ENCODE results near the gene FLOT2. TPM values are rescaled to one million over a fixed set of nuclear protein-coding genes. Genes with fewer than 3 reads are reported as not detected.

FLOT2 gene
- total RNA-seq, 1 donor from 2014 or later = 74.1 TPM

- Mint-ChIP-seq H3K36me3 (ENCODE audit: low read depth) (no peaks in the 10 kb centered on the region), H3K27me3 (ENCODE audit: low read depth) (no peaks in the 10 kb centered on the region), H3K4me3 (ENCODE audit: unreplicated experiment) (no peak overlapping the region), H3K4me1 (ENCODE audit: low read depth) (peaks cover 26% of the 10 kb centered on the region), H3K27ac (ENCODE audit: unreplicated experiment) (no peak overlapping the region), H3K9me3 (ENCODE audit: low read depth) (no peaks in the 10 kb centered on the region)
- TF ChIP-seq CTCF (IDR thresholded peaks at IDR 0.05) = no peak
- DNase-seq (ENCODE audit: low spot score) = no peak
Measured at GRCh38 chr17:28900986-28901726, 3.6 kb upstream of the FLOT2 start.

GRCh38 chr17:28899212-28899815 lies 1.8 kb upstream of the FLOT2 start:
- Mint-ChIP-seq H3K27ac (ENCODE audit: unreplicated experiment) (no peak overlapping the region), H3K27me3 (ENCODE audit: low read depth) (no peaks in the 10 kb centered on the region), H3K9me3 (ENCODE audit: low read depth) (no peaks in the 10 kb centered on the region), H3K4me1 (ENCODE audit: low read depth) (peaks cover 33% of the 10 kb centered on the region), H3K4me3 (ENCODE audit: unreplicated experiment) (no peak overlapping the region), H3K36me3 (ENCODE audit: low read depth) (no peaks in the 10 kb centered on the region)
- DNase-seq (ENCODE audit: low spot score) = no peak
- no peak for TF ChIP-seq CTCF (IDR thresholded peaks at IDR 0.05)

GRCh38 chr17:28898527-28898955 lies 1.0 kb upstream of the FLOT2 start:
- H3K27ac Mint-ChIP-seq (ENCODE audit: unreplicated experiment) = no peak overlapping the region
- no peaks in the 10 kb centered on the region for H3K36me3 Mint-ChIP-seq (ENCODE audit: low read depth)
- DNase-seq (ENCODE audit: low spot score) = no peak

GRCh38 chr17:28897769-28898526 lies 415 bp upstream of the FLOT2 start:
- no peak for DNase-seq (ENCODE audit: low spot score)
- TF ChIP-seq CTCF (IDR thresholded peaks at IDR 0.05) = no peak
- H3K9me3 Mint-ChIP-seq (ENCODE audit: low read depth) = no peaks in the 10 kb centered on the region
- H3K4me3 Mint-ChIP-seq (ENCODE audit: unreplicated experiment) = peak overlapping the region; percentile 85
- peak overlapping the region; percentile 63 for H3K27ac Mint-ChIP-seq (ENCODE audit: unreplicated experiment)
- H3K36me3 Mint-ChIP-seq (ENCODE audit: low read depth) = no peaks in the 10 kb centered on the region
- H3K27me3 Mint-ChIP-seq (ENCODE audit: low read depth) = no peaks in the 10 kb centered on the region
- H3K4me1 Mint-ChIP-seq (ENCODE audit: low read depth) = peaks cover 40% of the 10 kb centered on the region

More at GRCh38 chr17:28898527-28898955, 1.0 kb upstream of the FLOT2 start:
- Mint-ChIP-seq H3K4me3 (ENCODE audit: unreplicated experiment) (no peak overlapping the region), H3K9me3 (ENCODE audit: low read depth) (no peaks in the 10 kb centered on the region), H3K27me3 (ENCODE audit: low read depth) (no peaks in the 10 kb centered on the region), H3K4me1 (ENCODE audit: low read depth) (peaks cover 37% of the 10 kb centered on the region)
- no peak for TF ChIP-seq CTCF (IDR thresholded peaks at IDR 0.05)

GRCh38 chr17:28896491-28896883 lies 1.0 kb downstream of the FLOT2 start:
- H3K9me3 Mint-ChIP-seq (ENCODE audit: low read depth) = no peaks in the 10 kb centered on the region
- peak overlapping the region; percentile 79 for H3K27ac Mint-ChIP-seq (ENCODE audit: unreplicated experiment)
- TF ChIP-seq CTCF (IDR thresholded peaks at IDR 0.05) = no peak
- no peak for DNase-seq (ENCODE audit: low spot score)
- H3K27me3 Mint-ChIP-seq (ENCODE audit: low read depth) = no peaks in the 10 kb centered on the region
- peak overlapping the region; percentile 85 for H3K4me3 Mint-ChIP-seq (ENCODE audit: unreplicated experiment)
- H3K36me3 Mint-ChIP-seq (ENCODE audit: low read depth) = no peaks in the 10 kb centered on the region
- peaks cover 45% of the 10 kb centered on the region for H3K4me1 Mint-ChIP-seq (ENCODE audit: low read depth)
